ENCODE measurements around the gene KRTAP10-8. TPM values are rescaled to one million over a fixed set of nuclear protein-coding genes. Genes with fewer than 3 reads are reported as not detected.
"Not testable (repeated sequence)": the region's sequence is repeated elsewhere in the genome, so short reads cannot be mapped to it uniquely, and the experiment has no call there.

Gene KRTAP10-8
- total RNA-seq, 1 experiment from 2014 or later, result not detected

DNA sequence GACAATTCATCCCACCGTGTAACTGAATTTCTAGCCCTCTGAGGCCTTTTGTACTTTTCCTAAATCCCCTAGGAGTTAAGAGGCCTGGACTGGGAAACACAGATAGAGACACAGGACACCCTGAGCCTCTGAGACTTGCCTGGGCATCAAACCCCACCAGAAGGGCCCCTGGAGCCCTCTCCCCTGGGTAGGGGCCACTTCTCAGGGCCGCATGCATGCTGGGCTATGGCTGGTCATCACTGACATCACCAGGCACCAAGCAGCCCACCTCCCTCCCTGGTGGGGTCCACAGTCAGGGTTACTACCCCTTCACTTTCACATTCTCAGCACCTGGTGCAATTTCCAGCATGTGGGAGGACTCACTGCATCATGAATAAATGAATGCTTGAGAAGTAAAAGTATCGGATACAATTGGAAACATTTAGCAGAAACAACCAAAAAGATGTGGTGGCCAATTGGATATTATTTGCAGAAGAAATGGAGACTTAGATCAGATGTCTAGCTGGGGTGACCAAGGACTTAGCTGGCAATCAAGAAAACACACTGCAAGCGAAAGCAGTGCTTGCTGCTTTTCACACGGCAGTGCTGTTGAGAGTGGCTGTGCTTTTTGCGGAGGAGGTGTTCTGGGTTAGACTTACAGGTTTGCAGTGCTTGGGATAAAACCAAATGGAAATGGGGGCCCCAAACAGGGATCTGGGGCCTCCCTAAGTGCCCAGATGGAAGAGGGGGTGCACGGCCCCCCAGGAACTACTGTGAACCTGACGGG lies 12.4 kb upstream of the KRTAP10-8 start:
- no peak for DNase-seq (ENCODE audit: low read depth)

DNA sequence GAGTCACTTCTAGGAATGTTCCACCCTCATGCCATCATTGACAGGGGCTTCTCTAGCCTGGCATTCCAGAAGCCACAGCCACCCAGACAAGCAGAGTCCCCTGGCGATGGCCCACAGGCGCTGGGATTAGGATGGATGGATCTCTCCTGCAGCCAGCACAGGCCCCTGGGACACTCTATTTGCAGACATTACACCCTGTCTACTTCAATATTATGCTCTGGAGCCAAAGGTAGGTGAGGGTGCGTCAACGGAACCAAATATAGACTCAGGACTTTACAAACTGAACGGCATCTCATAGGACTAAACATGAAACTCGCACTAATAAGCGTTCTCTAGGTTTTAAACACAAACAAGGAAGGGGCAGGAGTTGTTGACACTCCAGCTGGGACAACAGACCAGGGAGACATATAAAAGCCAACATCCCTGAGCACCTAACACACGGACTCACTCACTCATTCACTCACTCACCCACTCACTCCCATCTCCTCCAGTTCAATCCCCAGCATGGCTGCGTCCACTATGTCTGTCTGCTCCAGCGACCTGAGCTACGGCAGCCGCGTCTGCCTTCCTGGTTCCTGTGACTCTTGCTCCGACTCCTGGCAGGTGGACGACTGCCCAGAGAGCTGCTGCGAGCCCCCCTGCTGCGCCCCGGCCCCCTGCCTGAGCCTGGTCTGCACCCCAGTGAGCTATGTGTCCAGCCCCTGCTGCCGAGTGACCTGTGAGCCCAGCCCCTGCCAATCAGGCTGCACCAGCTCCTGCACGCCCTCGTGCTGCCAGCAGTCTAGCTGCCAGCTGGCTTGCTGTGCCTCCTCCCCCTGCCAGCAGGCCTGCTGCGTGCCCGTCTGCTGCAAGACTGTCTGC lies 11.5 kb upstream of the KRTAP10-8 start, which contains the start of gene KRTAP10-7:
TSS of gene KRTAP10-7 (plus strand) at position 480 of the 861 bp plus-strand sequence. CDS start at position 505, 25 bp downstream.
- not testable (repeated sequence) for DNase-seq (ENCODE audit: low read depth)

DNA sequence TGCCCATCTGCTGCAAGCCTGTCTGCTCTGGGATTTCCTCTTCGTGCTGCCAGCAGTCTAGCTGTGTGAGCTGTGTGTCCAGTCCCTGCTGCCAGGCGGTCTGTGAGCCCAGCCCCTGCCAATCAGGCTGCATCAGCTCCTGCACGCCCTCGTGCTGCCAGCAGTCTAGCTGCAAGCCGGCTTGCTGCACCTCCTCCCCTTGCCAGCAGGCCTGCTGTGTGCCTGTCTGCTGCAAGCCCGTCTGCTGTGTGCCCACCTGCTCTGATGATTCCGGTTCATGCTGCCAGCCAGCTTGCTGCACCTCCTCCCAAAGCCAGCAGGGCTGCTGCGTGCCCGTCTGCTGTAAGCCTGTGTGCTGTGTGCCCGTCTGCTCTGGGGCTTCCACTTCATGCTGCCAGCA lies 10.8 kb upstream of the KRTAP10-8 start:
- DNase-seq (ENCODE audit: low read depth), result not testable (repeated sequence)

- DNase-seq (ENCODE audit: low read depth), result no peak
These were observed 10.1 kb upstream of the KRTAP10-8 start for GRCh38 chr21:44601596-44602462.

DNA sequence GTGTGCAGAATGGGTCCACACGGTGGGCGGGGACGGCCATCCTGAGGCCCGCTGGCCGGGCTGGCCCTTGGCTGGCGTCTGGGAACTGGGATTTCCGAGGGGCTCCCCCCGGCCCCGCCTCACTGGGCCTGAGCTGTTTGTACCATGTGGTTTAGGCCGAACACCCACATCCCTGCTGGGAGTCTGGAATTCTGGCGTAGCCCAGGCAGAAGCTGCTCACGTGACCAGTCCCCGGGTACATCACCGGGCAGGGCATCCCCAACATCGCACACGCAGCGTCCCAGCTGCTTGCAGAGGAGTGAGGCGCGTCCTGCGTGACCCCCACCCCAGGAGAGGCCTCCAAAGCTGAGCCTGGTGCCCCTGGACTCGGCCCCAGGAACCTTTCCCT lies 9.4 kb upstream of the KRTAP10-8 start:
- DNase-seq (ENCODE audit: low read depth), result no peak

DNA sequence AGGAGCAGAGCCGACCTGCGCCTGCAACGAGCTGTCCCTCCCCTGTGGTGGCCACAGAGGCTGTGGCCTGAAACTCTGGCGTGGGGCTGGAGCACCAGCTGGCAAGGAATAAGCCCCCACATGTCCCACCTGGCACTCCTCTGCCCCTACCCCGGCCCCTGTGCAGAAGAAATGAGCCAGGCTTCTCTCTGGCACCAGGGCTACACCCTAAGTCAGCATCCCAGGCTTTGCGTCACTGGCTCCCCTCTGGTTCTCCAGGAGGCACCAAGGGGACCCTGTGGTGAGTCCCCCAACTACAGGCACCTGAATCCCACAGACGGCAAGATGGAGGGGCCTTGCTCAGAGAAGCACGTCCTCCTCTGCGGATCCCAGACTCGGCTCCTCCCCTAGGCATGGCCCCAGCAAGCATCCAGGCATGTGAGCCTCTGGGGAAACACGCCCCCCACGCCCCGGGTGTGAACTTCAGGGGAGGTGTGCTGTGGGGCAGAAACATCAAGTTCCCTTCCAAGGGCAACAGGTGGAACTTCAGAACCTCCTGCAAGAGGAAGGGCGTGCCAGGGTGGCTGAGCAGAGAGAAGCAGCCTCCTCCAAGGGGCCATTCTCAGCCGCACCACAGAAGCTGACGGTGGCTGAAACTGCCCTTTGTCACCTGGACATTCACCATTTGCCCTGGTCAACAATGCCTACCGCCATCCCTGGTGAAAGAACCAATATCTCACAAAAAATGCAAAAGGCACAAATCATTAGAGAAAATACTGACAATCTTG lies 8.6 kb upstream of the KRTAP10-8 start:
- DNase-seq (ENCODE audit: low read depth), result no peak

- DNase-seq (ENCODE audit: low read depth), result no peak
These were observed 8.0 kb upstream of the KRTAP10-8 start for GRCh38 chr21:44603911-44604310.

DNA sequence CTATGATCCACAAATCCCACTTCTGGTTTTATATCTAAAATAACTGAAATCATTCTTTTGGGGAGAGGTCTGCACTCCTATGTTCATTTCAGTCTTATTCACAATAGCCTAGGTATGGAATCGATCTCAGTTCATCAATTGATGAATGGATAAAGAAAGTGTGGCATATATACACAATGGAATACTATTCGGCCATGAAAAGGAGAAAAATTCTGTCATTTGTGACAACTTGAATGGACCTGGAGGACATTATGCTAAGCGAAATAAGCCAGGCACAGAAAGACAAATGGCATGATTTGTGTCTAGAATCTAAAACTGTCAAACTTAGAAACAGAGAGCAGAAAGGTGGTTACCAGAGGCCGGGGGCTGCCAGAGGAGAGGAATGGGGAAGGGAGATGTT lies 5.4 kb upstream of the KRTAP10-8 start:
- no peak for DNase-seq (ENCODE audit: low read depth)

DNA sequence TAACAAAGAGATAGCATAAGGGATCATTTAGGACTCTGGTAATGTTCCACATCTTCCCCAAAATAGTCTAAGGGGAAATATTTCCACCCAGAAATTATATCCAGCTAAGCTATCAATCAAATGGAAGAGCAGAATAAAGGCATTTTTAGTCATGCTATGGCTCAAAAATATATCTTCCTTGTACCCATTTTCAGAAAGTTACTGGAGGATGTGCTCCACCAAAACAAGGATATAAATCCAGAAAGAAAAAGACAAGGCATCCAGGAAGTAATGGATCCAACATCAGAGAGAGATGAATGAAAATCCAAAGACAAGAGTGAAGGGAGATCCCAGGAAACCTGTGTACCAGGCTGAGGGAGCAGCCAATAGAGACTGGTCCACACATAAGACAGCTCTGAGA lies 2.7 kb upstream of the KRTAP10-8 start:
- DNase-seq (ENCODE audit: low read depth), result no peak

GRCh38 chr21:44610157-44610843 lies 1.6 kb upstream of the KRTAP10-8 start:
- not testable (repeated sequence) for DNase-seq (ENCODE audit: low read depth)

DNA sequence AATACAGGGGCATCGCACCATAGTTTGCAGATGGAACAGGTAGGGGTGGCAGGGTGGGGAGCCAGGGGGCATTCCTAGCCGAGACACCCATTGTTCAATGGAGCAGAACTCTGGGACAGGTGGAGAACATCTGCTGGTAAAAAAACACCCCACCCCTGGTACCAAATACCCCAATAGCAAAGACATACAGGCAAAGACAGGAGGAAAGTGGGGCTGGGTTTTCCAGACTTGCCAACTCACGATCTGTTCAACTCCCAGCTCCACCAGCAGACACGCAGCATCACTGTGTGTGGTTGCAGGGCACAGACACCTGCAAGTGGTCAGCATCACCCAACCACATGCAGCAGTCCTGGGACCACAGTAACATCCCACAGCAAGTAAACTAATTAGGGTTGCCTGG lies 328 bp upstream of the KRTAP10-8 start:
- DNase-seq (ENCODE audit: low read depth), result no peak

- DNase-seq (ENCODE audit: low read depth), result no peak
These were observed 870 bp downstream of the KRTAP10-8 start for GRCh38 chr21:44612669-44613229.

DNA sequence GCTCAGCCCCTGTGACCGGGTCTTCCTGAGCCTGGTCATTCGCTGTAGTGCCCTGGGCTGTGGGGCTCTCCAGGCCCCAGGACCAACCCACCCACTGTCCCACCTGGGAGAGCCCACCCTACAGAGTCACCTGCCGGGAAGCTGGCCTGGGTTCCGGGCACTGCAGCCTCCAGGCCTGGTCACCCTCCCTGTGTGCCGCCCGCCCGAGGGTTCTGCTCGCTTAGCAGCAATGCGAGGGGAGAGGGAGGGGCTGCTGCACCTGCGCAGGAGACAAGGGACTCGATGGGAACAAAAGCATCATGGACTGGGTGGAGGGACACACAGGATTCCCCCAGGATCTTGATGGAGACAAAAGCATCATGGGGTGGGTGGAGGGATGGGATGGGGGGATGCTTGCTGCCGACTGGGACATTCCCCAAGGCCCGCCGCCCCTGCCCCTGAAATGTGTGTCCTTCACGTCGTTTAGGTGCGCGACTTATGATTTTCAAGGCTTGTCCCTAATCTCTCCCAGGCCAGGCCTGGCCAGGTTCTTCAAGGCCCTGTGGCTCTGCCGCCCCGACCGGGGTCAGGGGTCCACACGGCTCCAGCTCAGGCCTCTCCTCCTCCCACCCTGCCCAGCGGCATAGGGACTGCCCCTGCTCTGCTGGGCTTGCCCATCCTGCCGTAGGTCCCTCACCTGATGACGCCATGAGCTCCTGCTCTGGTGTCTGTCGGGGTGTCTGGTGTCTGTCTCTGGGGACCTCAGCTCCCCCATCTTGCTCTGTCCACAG lies 1.7 kb downstream of the KRTAP10-8 start:
- DNase-seq (ENCODE audit: low read depth), result no peak

DNA sequence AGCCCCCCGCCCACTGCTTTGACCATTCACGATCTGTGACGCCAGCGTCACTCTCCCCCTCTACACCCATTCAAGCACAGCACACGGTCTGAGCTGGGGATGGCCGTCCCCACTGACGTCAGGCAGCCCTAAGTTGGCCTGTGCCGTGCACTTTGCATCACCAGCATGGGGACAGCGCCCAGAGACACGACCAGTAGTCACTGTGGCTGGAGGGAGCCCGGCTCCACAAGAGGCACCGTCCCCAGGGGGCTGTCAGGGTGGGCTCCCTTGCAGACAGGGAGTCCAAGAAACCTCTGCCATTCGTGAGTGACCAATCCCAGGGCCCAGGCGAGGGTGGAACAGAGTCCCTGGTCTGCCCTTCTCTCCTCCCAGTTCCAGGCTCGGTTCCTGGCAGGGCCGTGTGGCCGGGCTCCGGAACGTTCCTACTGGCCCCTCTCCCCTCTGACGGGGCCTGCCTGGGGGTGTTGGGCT lies 2.3 kb downstream of the KRTAP10-8 start:
- no peak for DNase-seq (ENCODE audit: low read depth)

DNA sequence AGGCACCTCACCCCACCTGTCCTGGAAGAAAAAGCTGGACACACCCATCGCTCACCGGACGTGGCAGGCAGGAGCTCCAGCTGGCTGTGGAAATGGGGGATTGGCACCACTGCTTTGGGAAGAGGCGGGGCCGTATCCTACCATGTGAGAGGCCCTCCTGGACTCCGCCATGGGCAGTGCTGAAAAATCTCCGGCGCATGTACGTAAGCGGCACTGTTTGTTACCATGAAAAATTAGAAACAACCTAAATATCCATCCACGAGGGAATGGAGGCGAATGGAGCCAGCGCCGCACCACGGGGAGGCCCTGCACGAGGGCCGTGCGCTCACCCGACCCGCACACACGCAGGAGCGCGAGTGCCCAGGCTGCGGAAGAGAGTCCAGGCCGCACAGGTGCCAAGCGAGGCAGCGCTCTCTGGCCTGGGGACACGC lies 3.1 kb downstream of the KRTAP10-8 start:
- DNase-seq (ENCODE audit: low read depth), result no peak

GRCh38 chr21:44615466-44615865 lies 3.6 kb downstream of the KRTAP10-8 start:
- DNase-seq (ENCODE audit: low read depth), result no peak

DNA sequence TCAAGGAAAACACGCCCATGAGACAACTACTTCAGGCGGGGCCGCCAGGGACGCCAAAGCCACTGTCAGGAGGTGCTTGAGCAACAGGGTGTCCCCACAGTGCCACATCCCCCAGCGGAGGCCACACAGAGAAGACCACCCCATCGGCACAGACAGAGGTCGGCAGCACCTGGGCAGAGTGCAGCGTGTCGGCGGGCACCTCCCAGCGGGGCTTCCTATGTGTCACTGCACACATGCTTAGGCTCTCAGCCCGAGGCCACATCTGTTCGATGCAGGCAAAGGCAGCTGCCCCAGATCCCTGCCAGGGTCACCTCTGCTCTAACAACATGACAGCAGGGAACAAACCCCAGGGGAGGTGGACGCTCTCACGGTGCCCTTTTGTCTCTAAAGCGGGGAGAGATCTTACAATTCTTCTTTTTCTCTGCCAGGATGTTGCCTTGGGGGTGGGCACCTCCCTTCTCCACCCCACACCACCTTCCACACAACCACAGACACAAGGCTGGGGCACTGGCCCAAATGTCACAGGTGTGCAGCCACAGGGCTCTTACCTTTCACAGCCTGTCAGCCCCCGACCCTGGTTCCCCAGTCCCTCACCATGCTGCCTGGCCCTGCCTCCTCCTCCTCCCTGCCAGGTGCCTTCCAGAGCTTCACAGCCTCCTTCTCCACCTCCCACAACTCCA lies 4.2 kb downstream of the KRTAP10-8 start:
- no peak for DNase-seq (ENCODE audit: low read depth)

DNA sequence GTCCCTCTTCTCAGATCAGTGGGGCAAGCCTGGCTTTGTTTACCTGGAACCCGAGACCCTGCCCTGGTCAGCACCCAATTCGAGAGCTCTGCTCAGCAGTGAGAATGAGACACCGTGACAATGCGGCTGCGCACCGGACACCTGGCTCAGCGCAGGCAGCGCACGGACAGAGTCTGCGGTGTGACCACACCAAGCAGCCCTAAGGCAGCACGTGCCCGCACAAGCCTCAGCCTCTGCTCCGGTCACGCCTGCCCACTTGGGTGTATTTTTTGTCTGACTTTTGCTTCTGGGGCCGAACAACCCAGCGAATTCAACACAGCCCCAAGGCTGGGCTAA lies 4.7 kb downstream of the KRTAP10-8 start:
- DNase-seq (ENCODE audit: low read depth), result no peak

DNA sequence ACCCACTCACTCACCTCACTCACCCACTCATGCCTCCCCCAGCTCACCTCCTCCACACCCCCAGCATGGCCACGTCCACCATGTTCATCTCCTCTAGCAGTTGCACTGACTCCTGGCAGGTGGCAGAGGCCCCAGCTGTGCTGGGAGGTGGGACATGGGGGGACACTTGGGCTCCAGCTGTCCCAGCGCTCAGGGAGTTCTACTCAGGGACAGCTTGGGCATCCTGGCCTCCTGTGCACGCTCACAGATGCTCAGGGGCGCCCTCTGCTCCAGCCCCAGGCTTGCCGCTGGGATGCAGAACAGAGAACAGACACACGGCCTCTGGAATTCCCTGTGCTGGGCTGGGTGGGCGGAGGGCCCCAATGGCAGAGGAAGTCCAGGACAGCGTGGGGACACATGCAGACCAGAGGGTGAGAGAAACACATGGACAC lies 5.2 kb downstream of the KRTAP10-8 start:
- no peak for DNase-seq (ENCODE audit: low read depth)

Measured in RPMI7951 (cell line).